Gastroesophageal sphincter (tissue), 4 donors: Measurements from ENCODE around the gene PRKG1. TPM values are rescaled to one million over a fixed set of nuclear protein-coding genes. Genes with fewer than 3 reads are reported as not detected.

ENCODE experiments used
- ATAC-seq: fragments of 150-250 bp; one replicate; pipeline ENCODE4 v1.9.1; 2016; ENCODE audit warnings: mild to moderate bottlenecking, moderate library complexity
- H3K27ac ChIP-seq, 4 donors: fragments of 200-600 bp; sonication (generic) in 3 of 4; 1 replicate in 3 of 4; 2 replicates in 1 of 4; pipeline ENCODE4 v1.5.1; 2016 to 2019
- H3K27me3 ChIP-seq: fragments of 200-600 bp; sonication (generic); one replicate; pipeline ENCODE4 v1.5.1; 2019
- H3K36me3 ChIP-seq, 2 donors: fragments of 200-600 bp; sonication (generic); one replicate each; pipeline ENCODE4 v1.5.1; 2019; ENCODE audit warnings: control low read depth in 1 of 2
- H3K4me1 ChIP-seq, 3 donors: fragments of 200-600 bp; sonication (generic); 1 replicate in 2 of 3; 2 replicates in 1 of 3; pipeline ENCODE4 v1.5.1; 2016 to 2019; ENCODE audit warnings: control low read depth in 2 of 3
- H3K4me3 ChIP-seq, 2 donors: fragments of 200-600 bp; sonication (generic); one replicate each; pipeline ENCODE4 v1.5.1; 2019; ENCODE audit warnings: mild to moderate bottlenecking in 1 of 2, moderate library complexity in 1 of 2
- H3K9me3 ChIP-seq, 3 donors: fragments of 200-600 bp; sonication (generic); one replicate each; pipeline ENCODE4 v1.5.1; 2017 to 2019; ENCODE audit warnings: control low read depth in 2 of 3
- EP300 ChIP-seq: sonication (generic); formaldehyde crosslinking; IDR thresholded peaks from one replicate; pipeline ENCODE4 v1.6.1; 2017; ENCODE audit warnings: antibody characterized with exemption, mild to moderate bottlenecking
- POLR2A ChIP-seq, 2 donors: fragments of 450-650 bp; IDR thresholded peaks; one replicate each; pipeline ENCODE4 v1.6.1; 2017; ENCODE audit warnings: antibody characterized with exemption in 2 of 2, mild to moderate bottlenecking in 2 of 2, moderate library complexity in 1 of 2
- POLR2AphosphoS5 ChIP-seq: sonication (generic); formaldehyde crosslinking; IDR thresholded peaks from one replicate; pipeline ENCODE4 v1.6.1; 2017; ENCODE audit warnings: antibody characterized with exemption
- WGBS, 2 donors: methylation state at CpG; one replicate each; pipeline ENCODE4 v1.1.5; 2018; ENCODE audit warnings: low coverage in 1 of 2; 5-methylcytosine and 5-hydroxymethylcytosine counted together
- total RNA-seq, 4 donors: library from RNA; depleted of rRNA; stranded (reverse); fragments of >200 nt; gene quantifications; one replicate each; pipeline ENCODE4 v1.1.0, GENCODE V29; 2016
- TF ChIP-seq, protein P1 (sequence below), 4 experiments: fragments of 200-600 bp in 2 of 4; fragments of 450-650 bp in 2 of 4; sonication (generic) in 1 of 4; IDR thresholded peaks; one replicate each; pipeline ENCODE4 v1.5.1; 2017 to 2019; ENCODE audit warnings: antibody characterized with exemption in 4 of 4, mild to moderate bottlenecking in 2 of 4, moderate library complexity in 2 of 4

PRKG1 gene
- total RNA-seq, 4 donors from 2014 or later = 27.5 to 73.2 (median 39.2) TPM

DNA sequence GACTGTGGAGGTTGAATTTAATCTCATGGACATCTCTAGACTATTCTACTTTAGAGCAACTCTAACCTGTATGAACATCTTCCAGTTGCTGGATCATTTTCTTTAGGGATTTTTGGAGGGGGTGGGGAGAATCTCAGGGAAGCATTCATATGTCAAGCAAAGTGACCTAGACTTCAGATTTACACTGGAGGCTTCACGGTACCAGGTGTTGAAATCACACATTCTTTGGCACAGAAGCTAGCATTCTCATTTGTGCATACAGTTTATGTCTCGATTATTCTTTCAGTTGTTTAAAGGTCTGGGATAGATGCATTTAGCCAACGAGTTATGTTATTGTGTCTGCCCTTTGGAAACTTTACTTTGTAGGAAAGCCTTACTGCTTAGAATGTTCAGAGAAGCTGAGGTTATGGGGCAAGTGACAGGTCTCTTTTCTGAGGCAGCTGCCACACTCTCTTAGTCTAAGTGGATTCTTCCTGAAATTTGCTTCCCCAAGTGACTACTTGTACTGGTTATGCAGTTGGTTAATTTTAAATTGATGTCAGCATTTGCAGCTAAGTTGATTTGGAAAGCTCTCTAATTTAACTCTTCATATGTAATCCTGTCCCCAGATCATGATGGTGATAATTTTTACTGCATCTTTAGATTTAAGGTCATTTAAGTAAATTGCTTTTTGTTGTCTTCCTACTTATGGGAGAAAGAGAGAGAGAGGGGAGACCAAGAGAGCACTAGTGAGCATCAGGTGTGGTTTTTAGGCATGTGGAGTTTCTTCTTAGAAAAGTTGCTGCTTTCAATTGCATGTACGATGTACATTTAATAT, 153.8 kb downstream of the PRKG1 start:
- Histone ChIP-seq H3K4me3 (no peak overlapping the region), H3K36me3 (no peaks in the 10 kb centered on the region), H3K4me1 (peaks cover 3 to 54% (median 16%) of the 10 kb centered on the region in 3 donors), H3K9me3 (no peaks in the 10 kb centered on the region), H3K27ac (peak overlapping the region in 3 of 4 donors; percentile 2 to 24 (median 7)), H3K27me3 (no peaks in the 10 kb centered on the region)
- ATAC-seq = no peak
- TF ChIP-seq, protein P1, sequence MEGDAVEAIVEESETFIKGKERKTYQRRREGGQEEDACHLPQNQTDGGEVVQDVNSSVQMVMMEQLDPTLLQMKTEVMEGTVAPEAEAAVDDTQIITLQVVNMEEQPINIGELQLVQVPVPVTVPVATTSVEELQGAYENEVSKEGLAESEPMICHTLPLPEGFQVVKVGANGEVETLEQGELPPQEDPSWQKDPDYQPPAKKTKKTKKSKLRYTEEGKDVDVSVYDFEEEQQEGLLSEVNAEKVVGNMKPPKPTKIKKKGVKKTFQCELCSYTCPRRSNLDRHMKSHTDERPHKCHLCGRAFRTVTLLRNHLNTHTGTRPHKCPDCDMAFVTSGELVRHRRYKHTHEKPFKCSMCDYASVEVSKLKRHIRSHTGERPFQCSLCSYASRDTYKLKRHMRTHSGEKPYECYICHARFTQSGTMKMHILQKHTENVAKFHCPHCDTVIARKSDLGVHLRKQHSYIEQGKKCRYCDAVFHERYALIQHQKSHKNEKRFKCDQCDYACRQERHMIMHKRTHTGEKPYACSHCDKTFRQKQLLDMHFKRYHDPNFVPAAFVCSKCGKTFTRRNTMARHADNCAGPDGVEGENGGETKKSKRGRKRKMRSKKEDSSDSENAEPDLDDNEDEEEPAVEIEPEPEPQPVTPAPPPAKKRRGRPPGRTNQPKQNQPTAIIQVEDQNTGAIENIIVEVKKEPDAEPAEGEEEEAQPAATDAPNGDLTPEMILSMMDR (IDR thresholded peaks at IDR 0.05) = no peak
- TF ChIP-seq EP300 (no peak), POLR2A (IDR thresholded peaks at IDR 0.05) (no peak)
- WGBS, 2 donors = 29 to 66% methylated on average over 4 of the region's 4 CpGs

DNA sequence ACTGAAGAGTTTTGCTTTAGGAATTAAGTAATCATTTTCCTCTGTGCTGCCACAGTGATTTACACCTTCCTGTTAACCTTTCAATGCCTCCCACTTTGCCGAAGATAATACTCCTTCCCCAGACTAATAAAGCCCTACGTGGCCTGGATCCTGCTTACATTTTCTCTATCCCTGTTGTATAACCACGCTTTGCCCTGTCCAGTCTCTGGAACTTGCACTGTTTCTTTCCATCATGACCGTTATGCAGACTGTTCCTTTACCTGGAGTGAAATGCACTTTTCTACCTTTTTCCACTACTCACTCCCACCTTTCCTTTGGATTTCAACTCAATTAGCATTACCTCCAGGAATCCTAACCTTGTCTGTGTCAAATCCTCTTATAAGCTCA, 154.4 kb downstream of the PRKG1 start:
- TF ChIP-seq, protein P1 (IDR thresholded peaks at IDR 0.05) = no peak
- TF ChIP-seq POLR2A (IDR thresholded peaks at IDR 0.05) (no peak), EP300 (no peak), POLR2AphosphoS5 (no peak)
- no peaks in the 10 kb centered on the region for H3K9me3 ChIP-seq
- no peaks in the 10 kb centered on the region for H3K27me3 ChIP-seq
- H3K36me3 ChIP-seq = no peaks in the 10 kb centered on the region
- ATAC-seq = no peak
- WGBS, 2 donors = 41 to 58% methylated on average over 4 of the region's 4 CpGs
- peaks cover 3 to 53% (median 16%) of the 10 kb centered on the region in 3 donors for H3K4me1 ChIP-seq
- H3K27ac ChIP-seq = peak overlapping the region in 1 of 4 donors; percentile 24
- H3K4me3 ChIP-seq = no peak overlapping the region

DNA sequence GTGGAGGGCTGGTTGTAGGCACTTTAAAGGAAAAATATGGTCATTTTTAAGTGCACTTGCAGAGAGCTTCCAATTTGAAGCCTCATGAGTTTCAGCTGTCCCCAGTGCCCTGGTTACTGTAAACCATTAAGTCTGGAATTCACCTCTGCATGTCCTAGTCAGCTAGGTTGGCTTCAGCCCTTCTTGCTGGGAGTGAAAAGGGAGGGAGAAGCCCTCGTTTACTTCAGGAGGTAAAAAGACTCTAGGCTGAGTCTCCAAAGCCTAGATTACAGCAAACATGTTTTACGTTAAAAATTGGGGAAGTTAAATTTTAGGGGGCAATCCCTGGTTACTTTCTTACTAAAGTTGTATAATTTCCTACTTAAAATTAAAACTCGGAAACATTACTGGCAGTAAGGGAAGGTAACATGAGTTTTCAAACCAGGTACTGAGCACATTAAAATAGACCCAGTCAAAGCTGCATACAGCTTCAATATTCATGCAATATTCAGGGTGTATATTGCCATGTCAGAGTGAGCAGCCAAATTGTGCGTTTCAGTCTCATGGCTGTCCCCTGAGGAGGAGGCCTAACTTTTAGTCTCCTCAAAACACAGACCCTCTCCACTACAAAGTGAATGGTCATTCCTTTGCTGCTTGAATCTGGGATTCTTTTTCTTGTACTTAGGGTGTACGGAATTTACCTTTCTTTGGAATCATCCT, 156.7 kb downstream of the PRKG1 start:
- H3K36me3 ChIP-seq = no peaks in the 10 kb centered on the region
- TF ChIP-seq, protein P1 (IDR thresholded peaks at IDR 0.05) = no peak
- TF ChIP-seq POLR2A (IDR thresholded peaks at IDR 0.05) (no peak), EP300 (no peak), POLR2AphosphoS5 (no peak)
- ATAC-seq = no peak
- no peak overlapping the region for H3K4me3 ChIP-seq
- no peaks in the 10 kb centered on the region for H3K9me3 ChIP-seq
- H3K4me1 ChIP-seq = peaks cover 3 to 40% (median 12%) of the 10 kb centered on the region in 3 donors
- no peaks in the 10 kb centered on the region for H3K27me3 ChIP-seq
- H3K27ac ChIP-seq = no peak overlapping the region
- WGBS, 2 donors = 52 to 69% methylated on average over 5 of the region's 5 CpGs

DNA sequence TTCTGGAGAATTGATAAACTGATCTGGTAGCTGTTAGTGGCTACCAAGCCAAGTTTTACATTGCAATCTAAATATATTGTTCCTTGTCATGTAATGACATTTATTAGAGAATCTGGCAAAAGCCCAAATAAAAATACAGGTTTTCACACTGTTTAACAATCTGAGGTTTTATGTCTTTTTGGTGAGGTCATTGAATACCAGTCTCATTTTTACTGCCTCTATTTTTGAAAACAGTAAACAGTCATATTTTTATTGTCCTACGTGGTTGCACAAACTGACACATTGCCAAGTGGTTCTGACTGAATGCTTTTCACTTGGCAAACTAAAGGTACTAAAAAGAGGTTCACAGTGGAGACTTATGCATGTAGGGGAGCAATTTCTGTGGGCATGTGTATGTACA, 157.5 kb downstream of the PRKG1 start:
- no peak for ATAC-seq
- no peaks in the 10 kb centered on the region for H3K9me3 ChIP-seq
- no peak overlapping the region for H3K4me3 ChIP-seq
- no peaks in the 10 kb centered on the region for H3K36me3 ChIP-seq
- peaks cover 3 to 40% (median 12%) of the 10 kb centered on the region in 3 donors for H3K4me1 ChIP-seq
- 0 to 22% methylated on average over 1 of the region's 1 CpG for WGBS, 2 donors
- no peaks in the 10 kb centered on the region for H3K27me3 ChIP-seq
- no peak overlapping the region for H3K27ac ChIP-seq
- TF ChIP-seq POLR2A (IDR thresholded peaks at IDR 0.05) (no peak), POLR2AphosphoS5 (no peak), EP300 (no peak)
- TF ChIP-seq, protein P1 (IDR thresholded peaks at IDR 0.05) = no peak
